Smooth muscle cell (in vitro differentiated cells): ENCODE results near the gene ADAM33. TPM values are rescaled to one million over a fixed set of nuclear protein-coding genes. Genes with fewer than 3 reads are reported as not detected.

ENCODE experiments used
- DNase-seq: peaks from one replicate; lab custom pipeline; 2025; ENCODE audit not compliant: unreplicated experiment; lab: John Stamatoyannopoulos, UW
- H2AFZ ChIP-seq: fragments of 200-600 bp; sonication (generic); 2 replicates; pipeline ENCODE4 v1.6.0; 2016; ENCODE audit warnings: antibody characterized with exemption, low read depth, mild to moderate bottlenecking
- H3F3A ChIP-seq: fragments of 200-600 bp; sonication (generic); 2 replicates; pipeline ENCODE4 v1.6.0; 2017; ENCODE audit warnings: antibody characterized with exemption, low read depth
- H3K27ac ChIP-seq: fragments of 200-600 bp; sonication (generic); 2 replicates; pipeline ENCODE4 v1.5.1; 2016; ENCODE audit warnings: low read depth, mild to moderate bottlenecking
- H3K27me3 ChIP-seq: fragments of 200-600 bp; sonication (generic); 2 replicates; pipeline ENCODE4 v1.6.1; 2016; ENCODE audit warnings: low read depth, mild to moderate bottlenecking
- H3K36me3 ChIP-seq: fragments of 200-600 bp; sonication (generic); 2 replicates; pipeline ENCODE4 v1.5.1; 2016; ENCODE audit warnings: low read depth
- H3K4me1 ChIP-seq: fragments of 200-600 bp; sonication (generic); 2 replicates; pipeline ENCODE4 v1.5.1; 2016; ENCODE audit warnings: low read depth
- H3K4me2 ChIP-seq: fragments of 200-600 bp; sonication (generic); 2 replicates; pipeline ENCODE4 v1.6.0; 2016; ENCODE audit warnings: mild to moderate bottlenecking
- H3K4me3 ChIP-seq: fragments of 200-600 bp; sonication (generic); 2 replicates; pipeline ENCODE4 v1.5.1; 2016; ENCODE audit warnings: mild to moderate bottlenecking
- H3K79me2 ChIP-seq: fragments of 200-600 bp; sonication (generic); 2 replicates; pipeline ENCODE4 v1.6.0; 2016; ENCODE audit warnings: low read depth, mild to moderate bottlenecking
- H3K9ac ChIP-seq: fragments of 200-600 bp; sonication (generic); 2 replicates; pipeline ENCODE4 v1.6.0; 2016; ENCODE audit warnings: low read depth
- H3K9me3 ChIP-seq: fragments of 200-600 bp; sonication (generic); replicated peaks from 2 replicates; pipeline ENCODE4 v1.5.1; 2016; ENCODE audit warnings: low read depth
- H4K20me1 ChIP-seq: fragments of 200-600 bp; sonication (generic); 2 replicates; pipeline ENCODE4 v1.6.0; 2016; ENCODE audit warnings: low read depth
- CTCF ChIP-seq: fragments of 200-600 bp; sonication (generic); IDR thresholded peaks from 2 replicates; pipeline ENCODE4 v1.5.1; 2017; ENCODE audit warnings: borderline replicate concordance, mild to moderate bottlenecking, antibody characterized with exemption; ENCODE audit not compliant: insufficient read depth, poor library complexity, severe bottlenecking
- WGBS: methylation state at CpG from one replicate; pipeline ENCODE4 v1.1.7; 2016; ENCODE audit warnings: low lambda C conversion rate; 5-methylcytosine and 5-hydroxymethylcytosine counted together
- polyA plus RNA-seq: library from polyadenylated mRNA; unstranded; fragments of >200 nt; fragmentation: Nextera tagmentation; extraction: Ambion mirVana; gene quantifications from 2 replicates; pipeline ENCODE4 v1.2.1, GENCODE V29; 2016
- total RNA-seq: library from RNA; depleted of rRNA; stranded (reverse); fragments of >200 nt; gene quantifications from 2 replicates; pipeline ENCODE4 v1.2.3, GENCODE V29; 2014

The ADAM33 gene
- total and polyA plus RNA-seq, 2 experiments from 2014 or later: 5.1 to 7.4 TPM

GRCh38 chr20:3702611-3703391 is 21.0 kb upstream of the ADAM33 start:
- H3K9ac ChIP-seq: no peak overlapping the region
- H3K79me2 ChIP-seq: no peaks in the 10 kb centered on the region
- DNase-seq: no peak
- no peak overlapping the region for H3K27ac ChIP-seq
- H3K4me3 ChIP-seq: no peak overlapping the region
- WGBS: 95% methylated on average over 11 of the region's 11 CpGs
- H3K4me1 ChIP-seq: no peaks in the 10 kb centered on the region
- H3K36me3 ChIP-seq: no peaks in the 10 kb centered on the region
- no peak overlapping the region for H3K4me2 ChIP-seq
- H4K20me1 ChIP-seq: no peaks in the 10 kb centered on the region
- H3K9me3 ChIP-seq: no peaks in the 10 kb centered on the region
- H3F3A ChIP-seq: no peaks in the 10 kb centered on the region
- H2AFZ ChIP-seq: no peak overlapping the region
- no peak for TF ChIP-seq CTCF
- no peaks in the 10 kb centered on the region for H3K27me3 ChIP-seq

DNA sequence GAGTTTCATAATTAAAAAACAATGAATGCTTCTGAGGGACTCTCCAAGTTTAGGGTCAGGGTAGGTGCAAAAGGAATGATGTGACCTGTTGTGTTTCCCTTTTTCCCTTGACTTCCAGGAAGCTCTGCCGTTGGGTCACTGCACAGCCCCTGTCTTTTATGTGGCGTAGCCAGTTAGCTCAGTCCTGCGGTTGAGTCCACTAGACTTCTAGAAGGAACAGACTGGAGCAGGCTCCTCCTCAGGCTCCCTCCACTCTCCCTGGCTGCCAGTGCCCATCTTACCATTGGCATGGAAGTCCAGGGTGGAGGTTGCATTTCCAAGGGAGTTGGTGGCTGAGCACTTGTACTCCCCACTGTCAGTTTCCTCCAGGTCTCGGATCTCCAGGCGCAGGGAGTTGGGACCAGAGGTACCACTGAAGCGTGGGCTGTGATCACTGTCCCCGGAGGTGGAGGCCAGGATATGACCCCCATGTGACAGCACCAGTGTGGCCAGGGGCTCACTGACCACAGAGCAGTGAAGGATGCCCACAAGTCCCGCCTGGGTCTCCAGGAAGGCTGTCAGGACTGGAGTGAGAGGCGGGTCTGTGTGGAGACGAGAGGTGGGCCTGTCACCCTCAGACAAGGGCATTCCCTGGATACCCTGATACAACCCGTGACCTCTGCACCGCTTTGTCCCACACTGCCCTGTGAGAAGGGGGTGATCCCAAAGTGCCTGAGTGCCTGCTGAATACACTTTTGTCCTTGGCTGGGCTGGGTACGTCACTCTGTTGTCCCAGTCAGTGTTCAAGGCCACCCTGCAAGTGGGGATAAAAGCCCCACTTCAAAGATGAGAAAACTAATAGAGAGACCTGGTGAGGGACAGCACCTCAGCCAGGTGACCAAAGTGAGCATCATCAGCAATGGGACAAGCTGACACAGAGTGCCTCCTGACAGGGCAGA is 19.5 kb upstream of the ADAM33 start:
- no peaks in the 10 kb centered on the region for H3K4me1 ChIP-seq
- 79% methylated on average over 13 of the region's 13 CpGs for WGBS
- no peaks in the 10 kb centered on the region for H3F3A ChIP-seq
- no peak overlapping the region for H3K9ac ChIP-seq
- no peaks in the 10 kb centered on the region for H4K20me1 ChIP-seq
- no peak for TF ChIP-seq CTCF
- H3K36me3 ChIP-seq: no peaks in the 10 kb centered on the region
- DNase-seq: no peak
- no peak overlapping the region for H2AFZ ChIP-seq
- H3K27me3 ChIP-seq: no peaks in the 10 kb centered on the region
- H3K27ac ChIP-seq: no peak overlapping the region
- no peaks in the 10 kb centered on the region for H3K79me2 ChIP-seq
- no peak overlapping the region for H3K4me3 ChIP-seq
- H3K4me2 ChIP-seq: no peak overlapping the region
- H3K9me3 ChIP-seq: no peaks in the 10 kb centered on the region

DNA sequence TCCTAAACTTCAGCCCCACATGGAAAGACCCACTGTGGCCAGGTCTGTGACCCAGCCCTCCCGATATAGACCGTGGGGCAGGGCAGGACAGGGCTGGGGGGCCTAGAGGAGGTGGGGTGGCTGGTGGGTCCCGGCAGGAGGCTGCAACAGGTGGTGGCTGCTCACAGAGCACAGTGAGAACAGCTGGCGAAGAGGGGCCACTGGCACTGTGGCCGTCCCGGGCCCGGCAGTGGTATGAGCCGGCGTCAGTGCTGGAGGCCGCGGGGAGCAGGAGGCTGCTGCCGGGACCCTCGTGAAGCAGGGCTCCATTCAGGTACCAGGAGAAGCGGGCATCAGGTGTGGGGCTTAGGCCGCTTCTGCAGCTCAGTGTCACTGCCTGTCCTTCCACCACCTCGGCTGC is 17.2 kb upstream of the ADAM33 start:
- no peaks in the 10 kb centered on the region for H3K36me3 ChIP-seq
- no peaks in the 10 kb centered on the region for H3K4me1 ChIP-seq
- no peak for TF ChIP-seq CTCF
- WGBS: 91% methylated on average over 16 of the region's 16 CpGs
- H3K27me3 ChIP-seq: no peaks in the 10 kb centered on the region
- no peaks in the 10 kb centered on the region for H3K9me3 ChIP-seq
- no peaks in the 10 kb centered on the region for H4K20me1 ChIP-seq
- no peak overlapping the region for H3K9ac ChIP-seq
- H3K27ac ChIP-seq: no peak overlapping the region
- H3K4me3 ChIP-seq: no peak overlapping the region
- no peaks in the 10 kb centered on the region for H3K79me2 ChIP-seq
- DNase-seq: no peak
- no peak overlapping the region for H2AFZ ChIP-seq
- no peak overlapping the region for H3K4me2 ChIP-seq
- no peaks in the 10 kb centered on the region for H3F3A ChIP-seq
